ENCODE data around the gene BAD.

The BAD gene

DNA sequence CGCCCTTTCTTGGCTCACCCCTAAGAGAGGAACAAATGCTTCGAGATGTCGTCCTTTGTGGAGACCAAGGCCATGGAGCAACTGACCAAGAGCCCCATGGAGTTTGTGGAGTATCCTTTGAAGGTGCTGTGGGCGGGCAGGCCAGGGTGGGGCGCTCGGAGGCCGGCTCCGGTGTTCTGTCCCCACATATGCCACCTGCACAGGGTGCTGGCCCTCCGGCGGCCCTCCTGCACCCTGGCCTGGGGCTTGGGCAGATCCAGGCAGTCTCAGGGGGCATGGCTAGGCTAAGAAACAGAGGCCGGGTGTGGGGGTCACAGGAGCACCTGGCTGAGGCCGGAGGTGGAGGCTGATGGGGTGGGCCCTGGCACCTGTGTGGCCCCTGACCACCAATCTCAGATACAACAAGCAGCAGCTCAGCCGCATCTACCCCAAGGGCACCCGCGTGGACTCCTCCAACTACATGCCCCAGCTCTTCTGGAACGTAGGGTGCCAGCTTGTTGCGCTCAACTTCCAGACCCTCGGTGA, 22.8 kb downstream of the BAD start:
- Mint-ChIP-seq H3K4me1 (peaks cover 11% of the 10 kb centered on the region), H3K27ac (ENCODE audit: low read depth) (no peak overlapping the region), H3K27me3 (no peaks in the 10 kb centered on the region), H3K4me3 (no peak overlapping the region), H3K36me3 (ENCODE audit: insufficient read depth) (peaks cover 13% of the 10 kb centered on the region), H3K9me3 (no peaks in the 10 kb centered on the region)
- ATAC-seq (replicated peaks; ENCODE audit: extremely low read depth, poor library complexity, severe bottlenecking) (no peak), DNase-seq (ENCODE audit: low spot score in 2 of 2) (no peak)

DNA sequence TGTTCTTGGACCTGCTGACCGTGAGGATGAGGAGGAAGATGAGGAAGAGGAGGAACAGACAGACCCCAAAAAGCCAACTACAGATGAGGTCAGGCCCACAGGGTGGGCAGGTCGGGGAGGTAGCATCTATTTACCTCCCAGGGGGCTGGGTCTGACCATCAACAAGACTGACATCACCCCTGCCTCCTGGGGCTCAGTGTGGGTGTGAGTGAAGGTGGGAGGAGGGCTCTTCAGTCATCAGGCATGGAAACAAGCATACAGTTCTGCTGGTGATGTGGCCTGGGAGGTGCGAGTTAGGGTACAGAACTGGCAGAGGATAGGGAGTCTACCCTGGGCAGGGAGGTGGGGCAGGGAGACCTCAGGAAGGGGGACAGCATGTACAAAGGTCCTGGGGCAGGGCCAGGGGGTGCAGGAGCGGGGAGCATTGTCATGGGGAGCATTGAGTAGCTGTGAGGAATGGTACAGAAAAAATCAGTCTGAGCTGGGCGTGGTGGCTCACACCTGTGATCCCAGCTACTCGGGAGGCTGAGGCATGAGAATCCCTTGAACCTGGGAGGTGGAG, 24.2 kb downstream of the BAD start:
- Mint-ChIP-seq H3K27me3 (no peaks in the 10 kb centered on the region), H3K36me3 (ENCODE audit: insufficient read depth) (peaks cover 11% of the 10 kb centered on the region), H3K9me3 (no peaks in the 10 kb centered on the region), H3K4me3 (no peak overlapping the region), H3K4me1 (peaks cover 11% of the 10 kb centered on the region), H3K27ac (ENCODE audit: low read depth) (peak overlapping the region; percentile 47)
- no peak for ATAC-seq (replicated peaks; ENCODE audit: extremely low read depth, poor library complexity, severe bottlenecking)
- DNase-seq (ENCODE audit: low spot score in 2 of 2) = no peak

DNA sequence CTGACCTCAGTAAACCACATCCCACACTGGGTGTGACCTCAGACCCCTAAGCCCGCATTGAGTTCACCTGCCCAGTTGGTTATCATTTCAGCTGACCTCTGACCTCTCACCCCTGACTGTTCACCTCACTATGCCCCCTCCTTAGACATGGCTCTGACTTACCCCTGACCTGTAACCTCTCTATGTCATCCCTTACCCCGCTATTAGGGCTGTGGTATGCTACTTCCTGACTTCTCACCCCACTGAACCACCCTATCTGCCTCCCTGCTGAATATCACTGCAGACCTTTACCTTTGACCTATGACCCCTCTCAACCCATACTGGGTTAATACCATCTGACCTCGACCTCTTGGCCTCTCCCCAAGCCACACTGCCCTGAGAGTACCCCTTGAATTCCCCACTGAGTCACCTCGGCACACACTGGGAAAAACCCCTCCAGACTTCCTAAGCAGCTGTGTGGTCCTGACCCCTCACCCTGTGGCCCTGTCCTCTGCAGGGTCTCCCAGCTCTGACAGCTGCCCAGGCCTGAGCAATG, 24.9 kb downstream of the BAD start:
- H3K36me3 Mint-ChIP-seq (ENCODE audit: insufficient read depth) = peaks cover 11% of the 10 kb centered on the region
- no peaks in the 10 kb centered on the region for H3K27me3 Mint-ChIP-seq
- peaks cover 11% of the 10 kb centered on the region for H3K4me1 Mint-ChIP-seq
- peak overlapping the region; percentile 47 for H3K27ac Mint-ChIP-seq (ENCODE audit: low read depth)
- ATAC-seq (replicated peaks; ENCODE audit: extremely low read depth, poor library complexity, severe bottlenecking) (no peak), DNase-seq (ENCODE audit: low spot score in 2 of 2) (no peak)
- H3K4me3 Mint-ChIP-seq = no peak overlapping the region
- no peaks in the 10 kb centered on the region for H3K9me3 Mint-ChIP-seq

DNA sequence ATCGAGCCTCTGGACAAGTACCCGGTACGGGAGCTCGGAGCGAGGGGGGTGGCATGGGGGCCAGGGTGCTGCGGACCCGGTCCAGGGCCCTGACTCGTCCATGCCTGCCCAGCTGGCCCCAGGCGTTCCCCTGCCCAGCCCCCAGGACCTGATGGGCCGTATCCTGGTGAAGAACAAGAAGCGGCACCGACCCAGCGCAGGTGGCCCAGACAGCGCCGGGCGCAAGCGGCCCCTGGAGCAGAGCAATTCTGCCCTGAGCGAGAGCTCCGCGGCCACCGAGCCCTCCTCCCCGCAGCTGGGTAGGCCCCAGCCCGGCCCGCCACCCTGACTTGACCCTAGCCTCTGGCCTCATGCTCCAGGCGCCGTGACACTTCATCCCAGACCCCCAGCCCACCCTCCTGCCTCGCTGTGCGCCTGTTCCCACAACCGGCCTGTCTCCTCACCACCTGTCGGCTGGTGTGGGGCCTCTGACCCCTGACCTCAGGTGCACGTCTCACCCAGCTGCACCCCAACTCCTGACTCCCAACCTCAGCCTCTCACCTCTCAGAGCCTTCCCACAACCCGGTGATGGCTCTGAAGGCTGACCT, 25.4 kb downstream of the BAD start:
- Mint-ChIP-seq H3K9me3 (no peaks in the 10 kb centered on the region), H3K27me3 (no peaks in the 10 kb centered on the region), H3K27ac (ENCODE audit: low read depth) (no peak overlapping the region), H3K36me3 (ENCODE audit: insufficient read depth) (peaks cover 11% of the 10 kb centered on the region), H3K4me1 (peaks cover 11% of the 10 kb centered on the region), H3K4me3 (no peak overlapping the region)
- DNase-seq (ENCODE audit: low spot score in 2 of 2) (no peak), ATAC-seq (replicated peaks; ENCODE audit: extremely low read depth, poor library complexity, severe bottlenecking) (no peak)

DNA sequence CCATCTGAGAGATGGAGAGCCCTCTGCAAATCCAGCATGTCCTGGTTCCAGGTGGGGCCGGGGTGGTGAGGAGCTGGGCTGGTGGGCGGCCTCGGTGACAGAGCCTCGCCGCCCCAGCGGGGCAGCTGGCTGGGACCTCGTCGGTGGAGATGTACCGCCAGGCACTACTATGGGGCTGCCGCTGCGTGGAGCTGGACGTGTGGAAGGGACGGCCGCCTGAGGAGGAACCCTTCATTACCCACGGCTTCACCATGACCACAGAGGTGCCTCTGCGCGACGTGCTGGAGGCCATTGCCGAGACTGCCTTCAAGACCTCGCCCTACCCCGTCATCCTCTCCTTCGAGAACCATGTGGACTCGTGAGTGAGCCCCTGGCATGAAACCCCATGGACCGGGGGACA, 26.1 kb downstream of the BAD start:
- ATAC-seq (replicated peaks; ENCODE audit: extremely low read depth, poor library complexity, severe bottlenecking) (no peak), DNase-seq (ENCODE audit: low spot score in 2 of 2) (no peak)
- Mint-ChIP-seq H3K27me3 (no peaks in the 10 kb centered on the region), H3K36me3 (ENCODE audit: insufficient read depth) (peaks cover 11% of the 10 kb centered on the region), H3K9me3 (no peaks in the 10 kb centered on the region), H3K4me3 (no peak overlapping the region), H3K4me1 (peaks cover 15% of the 10 kb centered on the region), H3K27ac (ENCODE audit: low read depth) (no peak overlapping the region)

DNA sequence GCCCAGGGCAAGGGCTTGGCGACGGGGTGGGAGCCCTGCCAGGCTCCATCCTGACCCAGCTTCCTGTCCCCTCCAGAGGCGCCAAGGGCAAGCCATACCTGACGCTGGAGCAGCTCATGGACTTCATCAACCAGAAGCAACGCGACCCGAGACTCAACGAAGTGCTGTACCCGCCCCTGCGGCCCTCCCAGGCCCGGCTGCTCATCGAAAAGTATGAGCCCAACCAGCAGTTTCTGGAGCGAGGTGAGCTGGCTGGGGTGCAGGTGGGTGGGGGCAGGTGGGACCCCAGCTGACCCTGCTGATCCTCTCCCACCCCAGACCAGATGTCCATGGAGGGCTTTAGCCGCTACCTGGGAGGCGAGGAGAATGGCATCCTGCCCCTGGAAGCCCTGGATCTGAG, 28.2 kb downstream of the BAD start:
- H3K36me3 Mint-ChIP-seq (ENCODE audit: insufficient read depth) = peaks cover 13% of the 10 kb centered on the region
- H3K4me3 Mint-ChIP-seq = no peak overlapping the region
- DNase-seq (ENCODE audit: low spot score in 2 of 2) (no peak), ATAC-seq (replicated peaks; ENCODE audit: extremely low read depth, poor library complexity, severe bottlenecking) (no peak)
- H3K27ac Mint-ChIP-seq (ENCODE audit: low read depth) = no peak overlapping the region
- H3K9me3 Mint-ChIP-seq = no peaks in the 10 kb centered on the region
- H3K4me1 Mint-ChIP-seq = peaks cover 23% of the 10 kb centered on the region
- no peaks in the 10 kb centered on the region for H3K27me3 Mint-ChIP-seq

DNA sequence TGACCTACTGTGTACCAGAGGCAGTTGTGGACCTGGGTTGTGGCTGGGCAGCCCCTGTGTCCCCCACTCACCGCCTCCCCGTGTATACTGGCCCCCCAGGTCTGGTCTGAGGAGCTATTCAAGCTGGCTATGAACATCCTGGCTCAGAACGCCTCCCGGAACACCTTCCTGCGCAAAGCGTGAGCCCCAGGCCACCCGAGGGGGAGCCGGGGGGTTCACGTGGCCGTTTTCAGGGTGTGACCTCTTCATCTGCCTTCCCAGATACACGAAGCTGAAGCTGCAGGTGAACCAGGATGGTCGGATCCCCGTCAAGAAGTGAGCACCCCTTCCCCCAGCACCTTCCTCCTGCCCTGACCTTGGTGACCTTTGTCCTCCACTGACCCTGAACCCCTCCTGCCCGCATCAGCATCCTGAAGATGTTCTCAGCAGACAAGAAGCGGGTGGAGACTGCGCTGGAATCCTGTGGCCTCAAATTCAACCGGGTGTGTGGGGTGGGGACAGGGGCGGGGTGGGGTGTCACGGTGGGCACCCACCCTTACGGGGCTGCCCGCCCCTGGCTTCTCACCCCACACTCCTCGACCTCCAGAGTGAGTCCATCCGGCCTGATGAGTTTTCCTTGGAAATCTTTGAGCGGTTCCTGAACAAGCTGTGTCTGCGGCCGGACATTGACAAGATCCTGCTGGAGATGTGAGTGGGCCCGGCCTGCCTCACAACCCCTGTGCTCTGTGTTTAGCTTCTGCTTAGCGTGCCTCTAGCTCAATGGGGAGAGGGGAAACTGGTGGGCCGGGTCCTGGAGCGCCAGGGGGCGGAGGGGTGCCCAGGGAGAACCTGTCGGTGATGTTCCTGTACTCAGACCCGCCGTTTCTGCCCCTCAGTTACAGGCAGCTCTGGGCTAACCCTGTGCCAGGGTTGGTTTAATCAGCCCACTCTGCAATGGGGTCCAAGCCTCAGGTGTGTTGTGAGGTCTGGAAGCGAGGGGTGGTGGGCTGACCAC, 29.0 kb downstream of the BAD start:
- ATAC-seq (replicated peaks; ENCODE audit: extremely low read depth, poor library complexity, severe bottlenecking) (no peak), DNase-seq (ENCODE audit: low spot score in 2 of 2) (no peak)
- H3K4me1 Mint-ChIP-seq = peaks cover 23% of the 10 kb centered on the region
- no peaks in the 10 kb centered on the region for H3K27me3 Mint-ChIP-seq
- no peak overlapping the region for H3K27ac Mint-ChIP-seq (ENCODE audit: low read depth)
- H3K4me3 Mint-ChIP-seq = no peak overlapping the region
- H3K9me3 Mint-ChIP-seq = no peaks in the 10 kb centered on the region
- H3K36me3 Mint-ChIP-seq (ENCODE audit: insufficient read depth) = peaks cover 15% of the 10 kb centered on the region

DNA sequence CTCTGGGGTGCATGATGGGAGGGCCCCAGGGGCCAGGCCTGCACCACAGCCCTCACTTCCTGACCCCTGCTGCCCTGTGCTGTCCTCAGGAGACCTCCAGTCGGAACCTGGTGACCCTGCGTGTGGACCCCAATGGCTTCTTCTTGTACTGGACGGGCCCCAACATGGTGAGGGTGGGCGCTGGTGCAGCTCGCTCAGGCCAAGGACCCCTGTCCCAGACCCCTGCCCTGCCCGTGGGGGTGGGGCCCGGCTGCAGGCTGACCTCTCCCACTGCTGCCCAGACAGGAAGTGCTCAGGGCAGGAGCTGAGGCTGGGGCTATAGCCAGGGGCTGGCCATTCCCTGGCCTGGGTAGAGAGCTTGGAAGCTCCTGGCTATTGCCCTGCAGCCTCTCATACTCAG, 30.1 kb downstream of the BAD start:
- H3K36me3 Mint-ChIP-seq (ENCODE audit: insufficient read depth) = peaks cover 12% of the 10 kb centered on the region
- H3K27ac Mint-ChIP-seq (ENCODE audit: low read depth) = no peak overlapping the region
- no peaks in the 10 kb centered on the region for H3K9me3 Mint-ChIP-seq
- peaks cover 13% of the 10 kb centered on the region for H3K4me1 Mint-ChIP-seq
- H3K27me3 Mint-ChIP-seq = no peaks in the 10 kb centered on the region
- H3K4me3 Mint-ChIP-seq = no peak overlapping the region
- DNase-seq (ENCODE audit: low spot score in 2 of 2) (no peak), ATAC-seq (replicated peaks; ENCODE audit: extremely low read depth, poor library complexity, severe bottlenecking) (no peak)

DNA sequence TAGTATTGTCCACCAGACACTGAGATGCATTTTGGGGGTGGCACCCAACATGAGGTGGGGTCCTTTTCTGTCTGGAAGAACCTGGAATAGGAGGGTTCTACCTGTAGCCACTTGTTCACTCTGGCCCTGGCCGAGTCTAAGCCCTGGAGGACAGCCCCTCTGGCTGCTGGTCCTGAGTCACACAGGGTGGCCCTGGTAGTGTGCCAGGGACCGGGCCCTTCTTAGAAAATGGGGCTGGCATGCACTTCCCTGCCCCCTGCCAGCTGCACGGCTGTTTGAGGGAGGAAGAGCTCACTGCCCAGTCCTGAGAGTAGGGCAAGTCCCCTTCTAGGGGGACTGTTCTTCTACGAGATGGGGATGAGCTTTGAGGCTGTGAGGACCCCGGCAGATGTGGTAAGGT, 31.0 kb downstream of the BAD start:
- H3K4me1 Mint-ChIP-seq = peaks cover 12% of the 10 kb centered on the region
- H3K4me3 Mint-ChIP-seq = no peak overlapping the region
- no peak overlapping the region for H3K27ac Mint-ChIP-seq (ENCODE audit: low read depth)
- H3K9me3 Mint-ChIP-seq = no peaks in the 10 kb centered on the region
- peaks cover 10% of the 10 kb centered on the region for H3K36me3 Mint-ChIP-seq (ENCODE audit: insufficient read depth)
- ATAC-seq (replicated peaks; ENCODE audit: extremely low read depth, poor library complexity, severe bottlenecking) (no peak), DNase-seq (ENCODE audit: low spot score in 2 of 2) (no peak)
- H3K27me3 Mint-ChIP-seq = no peaks in the 10 kb centered on the region

DNA sequence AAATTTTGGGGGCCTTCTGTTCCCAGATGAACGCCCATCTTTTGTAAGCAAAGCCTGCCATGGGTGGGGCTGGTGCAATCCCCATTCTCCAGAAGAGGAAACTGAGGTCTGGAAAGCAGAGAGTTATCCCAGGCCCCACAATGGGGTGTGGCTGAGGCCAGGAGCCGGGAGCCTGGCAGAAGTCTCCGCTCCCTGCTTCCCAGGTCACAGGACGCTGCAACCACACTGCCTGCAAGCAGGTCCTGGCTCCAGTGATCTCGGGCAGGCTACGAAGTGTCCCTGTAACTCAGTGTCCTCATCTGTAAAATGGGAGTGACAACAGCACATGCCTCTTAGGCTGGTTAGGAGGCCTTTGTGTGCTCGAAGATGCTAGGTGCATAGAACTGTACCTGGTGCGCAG, 31.4 kb downstream of the BAD start:
- Mint-ChIP-seq H3K36me3 (ENCODE audit: insufficient read depth) (peaks cover 10% of the 10 kb centered on the region), H3K27me3 (no peaks in the 10 kb centered on the region), H3K4me3 (peak overlapping the region; percentile 91), H3K27ac (ENCODE audit: low read depth) (no peak overlapping the region), H3K9me3 (no peaks in the 10 kb centered on the region), H3K4me1 (peaks cover 16% of the 10 kb centered on the region)
- no peak for ATAC-seq (replicated peaks; ENCODE audit: extremely low read depth, poor library complexity, severe bottlenecking)
- no peak for DNase-seq (ENCODE audit: low spot score in 2 of 2)

DNA sequence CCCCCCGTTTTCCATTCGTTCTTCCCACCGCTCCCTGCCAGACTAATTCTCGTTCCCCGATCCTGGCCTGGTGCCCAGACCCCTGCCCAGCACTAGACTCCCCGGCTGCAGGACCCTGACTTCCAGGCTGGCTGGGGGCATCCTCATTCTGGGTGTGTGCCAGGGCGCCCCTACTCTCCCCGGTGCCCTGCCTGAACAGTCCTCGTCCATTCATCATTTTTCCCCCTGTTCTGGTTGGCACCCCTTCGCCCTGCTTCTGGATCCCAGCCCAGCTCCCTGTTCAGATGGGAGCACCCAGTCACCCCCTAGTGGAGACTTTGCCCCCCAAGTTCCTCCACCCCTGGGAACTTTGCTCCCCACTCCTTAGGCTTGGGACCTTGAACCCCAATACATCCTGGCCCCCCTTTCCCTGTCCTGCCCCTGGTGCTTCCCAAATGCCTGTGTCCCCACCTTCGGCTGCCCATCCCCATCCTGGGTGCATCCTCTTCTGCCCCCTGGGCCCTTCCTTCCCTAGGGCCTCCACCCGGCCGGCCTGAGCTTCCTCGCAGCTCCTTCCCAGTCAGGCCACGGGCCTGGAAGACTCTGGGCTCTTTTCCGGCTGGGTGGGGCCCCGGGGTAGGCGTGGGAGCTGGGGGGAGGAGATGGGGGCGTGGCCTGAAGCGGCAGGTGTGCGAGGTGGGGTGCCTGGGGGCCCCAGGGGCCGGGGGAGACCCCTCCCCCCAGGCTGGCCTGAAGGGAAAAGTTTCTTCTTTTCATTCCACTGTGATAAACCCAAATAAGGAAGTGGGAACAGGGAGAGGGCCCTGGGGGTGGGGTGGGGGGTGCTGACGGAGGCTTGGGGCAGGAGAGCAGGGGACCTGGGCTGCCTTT, 32.2 kb downstream of the BAD start:
- Mint-ChIP-seq H3K9me3 (no peaks in the 10 kb centered on the region), H3K27me3 (no peaks in the 10 kb centered on the region), H3K36me3 (ENCODE audit: insufficient read depth) (peaks cover 6% of the 10 kb centered on the region), H3K4me3 (peak overlapping the region; percentile 91), H3K27ac (ENCODE audit: low read depth) (peak overlapping the region; percentile 87), H3K4me1 (peaks cover 24% of the 10 kb centered on the region)
- ATAC-seq (replicated peaks; ENCODE audit: extremely low read depth, poor library complexity, severe bottlenecking) (no peak), DNase-seq (ENCODE audit: low spot score in 2 of 2) (no peak)

DNA sequence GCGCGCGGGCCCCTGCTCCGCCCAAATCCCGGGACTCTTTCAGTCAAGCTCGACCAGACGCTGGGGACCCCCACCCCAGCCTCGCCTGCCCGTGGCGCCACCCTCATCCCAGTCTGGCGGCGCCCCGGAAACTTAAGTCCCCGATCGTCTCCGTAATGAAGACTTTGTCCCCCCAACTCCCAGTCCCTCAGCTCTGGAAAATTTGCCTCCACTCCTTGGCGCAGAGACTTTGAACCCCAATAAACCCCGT, 32.8 kb downstream of the BAD start:
- peak overlapping the region; percentile 87 for H3K27ac Mint-ChIP-seq (ENCODE audit: low read depth)
- H3K36me3 Mint-ChIP-seq (ENCODE audit: insufficient read depth) = peaks cover 6% of the 10 kb centered on the region
- DNase-seq (ENCODE audit: low spot score in 2 of 2) (no peak), ATAC-seq (replicated peaks; ENCODE audit: extremely low read depth, poor library complexity, severe bottlenecking) (no peak)
- H3K4me1 Mint-ChIP-seq = peaks cover 30% of the 10 kb centered on the region
- peak overlapping the region; percentile 91 for H3K4me3 Mint-ChIP-seq
- no peaks in the 10 kb centered on the region for H3K9me3 Mint-ChIP-seq
- H3K27me3 Mint-ChIP-seq = no peaks in the 10 kb centered on the region

All from central memory CD8-positive, alpha-beta T cell (primary cell).